ENCODE measurements around the gene STAC2. TPM values are rescaled to one million over a fixed set of nuclear protein-coding genes. Genes with fewer than 3 reads are reported as not detected.

Gene STAC2
- total RNA-seq, 1 experiment from 2014 or later: not detected

- no peak for DNase-seq
- H3K9me3 ChIP-seq: no peaks in the 10 kb centered on the region
- peaks cover 7% of the 10 kb centered on the region for H3K27me3 ChIP-seq
- H3K4me3 ChIP-seq: no peak overlapping the region
- no peaks in the 10 kb centered on the region for H3K36me3 ChIP-seq
Measured at GRCh38 chr17:39221572-39221971, 4.2 kb downstream of the STAC2 start.

DNA sequence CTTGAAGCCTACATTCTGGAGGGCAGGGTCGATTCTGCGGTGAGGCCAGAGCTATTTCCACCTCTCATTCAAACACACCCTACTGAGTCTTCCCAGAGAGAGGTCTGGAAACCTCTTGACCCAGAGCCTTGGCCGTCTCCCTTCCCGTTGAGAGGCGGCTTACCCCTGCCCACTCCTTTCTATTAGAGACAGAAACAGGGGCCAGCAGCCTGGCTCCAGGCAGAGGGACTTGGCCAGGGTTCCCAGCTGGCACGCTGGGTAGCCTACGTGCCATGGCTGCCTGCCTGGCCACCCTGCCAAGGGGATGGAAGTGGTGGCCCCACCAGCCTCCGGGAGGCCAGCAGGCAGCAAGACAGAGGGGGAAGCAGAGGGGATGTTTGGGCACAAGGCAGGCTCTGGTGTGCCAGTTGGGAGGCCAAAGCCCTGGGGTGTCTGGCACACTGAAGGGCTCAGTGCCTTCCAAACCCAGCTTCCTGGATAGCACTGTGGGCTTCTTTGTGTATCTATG is 6.0 kb downstream of the STAC2 start:
- Histone ChIP-seq H3K4me3 (no peak overlapping the region), H3K27me3 (no peaks in the 10 kb centered on the region), H3K36me3 (no peaks in the 10 kb centered on the region), H3K9me3 (no peaks in the 10 kb centered on the region)
- peak; percentile 99 for DNase-seq

GRCh38 chr17:39218906-39219305 is 6.8 kb downstream of the STAC2 start:
- no peak for DNase-seq
- Histone ChIP-seq H3K4me3 (no peak overlapping the region), H3K27me3 (no peaks in the 10 kb centered on the region), H3K9me3 (no peaks in the 10 kb centered on the region), H3K36me3 (no peaks in the 10 kb centered on the region)

DNA sequence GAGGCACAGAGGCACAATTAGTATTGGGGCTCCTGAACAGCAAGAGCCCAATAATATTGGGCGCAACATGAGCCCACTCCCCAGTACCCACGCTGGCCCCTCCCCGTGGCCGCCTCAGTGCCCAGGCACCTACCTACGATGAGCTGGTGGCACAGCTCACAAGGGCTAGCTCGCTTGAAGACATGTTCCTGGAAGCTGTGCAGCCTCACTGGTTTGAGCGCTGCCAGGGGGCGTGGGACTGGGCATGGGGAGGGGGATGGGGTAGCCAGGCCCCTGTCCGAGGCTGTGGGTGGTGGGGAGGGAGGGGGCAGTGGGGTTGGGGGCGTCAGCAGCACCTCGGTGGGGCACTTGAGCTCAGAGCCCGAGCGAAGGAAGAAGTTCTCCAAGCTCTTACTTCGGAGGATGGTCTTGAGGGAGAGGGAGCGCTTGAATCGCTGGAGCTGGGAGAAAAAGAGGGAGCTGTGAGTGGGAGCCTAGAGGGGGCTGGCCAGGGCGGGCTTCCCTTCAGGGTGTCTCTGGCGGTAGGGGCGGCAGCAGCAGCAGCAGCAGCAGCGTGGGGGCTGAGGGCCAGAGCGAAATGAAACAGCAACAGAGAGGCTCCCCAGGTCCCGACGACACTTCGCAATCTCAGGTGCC is 7.9 kb downstream of the STAC2 start:
- H3K4me3 ChIP-seq: no peak overlapping the region
- no peaks in the 10 kb centered on the region for H3K9me3 ChIP-seq
- no peaks in the 10 kb centered on the region for H3K36me3 ChIP-seq
- DNase-seq: no peak
- no peaks in the 10 kb centered on the region for H3K27me3 ChIP-seq

DNA sequence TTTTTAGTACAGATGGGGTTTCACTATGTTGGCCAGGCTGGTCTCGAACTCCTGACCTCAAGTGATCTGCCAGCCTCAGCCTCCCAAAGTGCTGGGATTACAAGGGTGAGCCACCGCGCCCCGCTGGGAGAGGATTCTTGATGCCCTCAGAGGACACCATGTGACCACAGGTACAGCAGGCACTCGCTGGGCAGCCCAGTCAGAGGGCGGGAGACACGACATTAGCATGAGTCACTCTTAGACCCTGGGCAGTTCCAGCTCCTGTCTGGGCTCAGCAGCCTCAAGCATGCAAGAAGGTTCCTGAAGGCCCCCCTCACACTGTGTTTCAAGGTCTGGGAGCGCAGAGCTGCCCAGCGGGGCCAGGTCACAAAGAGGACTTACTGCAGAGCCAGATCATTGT is 11.9 kb downstream of the STAC2 start:
- DNase-seq: peak; percentile 75
- H3K4me3 ChIP-seq: no peak overlapping the region
- no peaks in the 10 kb centered on the region for H3K27me3 ChIP-seq
- H3K36me3 ChIP-seq: no peaks in the 10 kb centered on the region
- H3K9me3 ChIP-seq: no peaks in the 10 kb centered on the region

DNA sequence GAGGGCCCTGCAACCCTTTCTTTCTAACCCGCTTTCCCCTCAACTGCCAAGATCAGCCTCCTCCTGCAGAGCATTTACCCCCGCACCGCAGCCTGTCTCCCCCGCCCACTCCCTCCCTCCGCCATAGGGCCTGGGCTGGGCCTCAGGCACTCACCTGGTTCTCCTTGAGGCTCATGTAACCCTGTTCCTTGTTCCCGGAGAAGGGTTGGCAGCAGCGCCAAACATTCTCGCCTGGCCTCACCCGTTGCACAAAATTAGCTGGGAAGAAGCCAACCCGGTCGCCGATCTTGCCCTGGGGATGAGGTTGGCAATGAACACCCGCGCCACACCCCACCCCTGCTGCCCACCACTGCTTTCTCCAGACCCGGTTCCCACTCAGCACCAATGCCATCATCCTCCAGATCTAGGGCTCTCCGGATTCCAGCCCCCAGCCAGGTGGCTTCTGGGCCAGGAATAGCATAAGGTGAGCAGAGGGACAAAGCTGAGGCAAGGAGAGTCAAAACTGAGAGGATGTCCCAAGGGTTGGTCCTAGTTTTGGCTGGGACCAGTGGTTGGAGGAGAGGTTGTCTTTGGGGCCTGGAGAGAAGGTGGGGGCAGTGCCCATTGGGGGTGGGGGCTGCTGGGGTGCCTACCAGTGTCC is 12.8 kb downstream of the STAC2 start:
- no peaks in the 10 kb centered on the region for H3K27me3 ChIP-seq
- H3K9me3 ChIP-seq: no peaks in the 10 kb centered on the region
- H3K36me3 ChIP-seq: no peaks in the 10 kb centered on the region
- no peak for DNase-seq
- no peak overlapping the region for H3K4me3 ChIP-seq

DNA sequence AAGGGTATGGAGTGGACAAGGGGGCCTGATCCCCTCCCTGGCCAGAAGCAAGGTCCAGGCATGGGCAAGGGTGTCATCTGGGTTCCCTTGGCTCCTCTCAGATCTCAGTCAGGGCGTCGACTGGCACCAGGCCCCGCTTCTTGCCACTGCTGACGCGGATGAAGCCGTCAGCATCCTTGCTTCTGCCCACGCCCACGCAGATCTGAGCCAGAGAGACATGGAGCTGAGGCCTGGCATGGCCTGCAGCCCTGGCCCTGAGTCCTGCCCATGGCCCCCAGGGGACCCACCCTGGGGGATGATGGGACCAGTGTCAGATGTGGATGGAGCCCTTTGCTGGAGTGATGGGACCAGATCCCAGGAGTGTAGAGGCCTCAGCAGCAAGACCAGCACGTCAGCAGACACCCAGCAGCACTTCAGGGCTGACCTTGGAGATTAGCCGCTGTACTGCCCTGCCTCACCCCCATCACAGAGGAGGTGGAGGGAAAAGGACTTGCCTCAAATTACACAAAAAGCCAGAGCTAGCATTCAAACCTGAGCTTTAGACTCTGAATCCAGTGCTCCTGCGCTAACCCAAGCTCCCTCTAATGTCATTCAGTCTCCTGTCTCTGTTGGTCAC is 13.4 kb downstream of the STAC2 start:
- no peaks in the 10 kb centered on the region for H3K27me3 ChIP-seq
- no peak for DNase-seq
- no peaks in the 10 kb centered on the region for H3K36me3 ChIP-seq

DNA sequence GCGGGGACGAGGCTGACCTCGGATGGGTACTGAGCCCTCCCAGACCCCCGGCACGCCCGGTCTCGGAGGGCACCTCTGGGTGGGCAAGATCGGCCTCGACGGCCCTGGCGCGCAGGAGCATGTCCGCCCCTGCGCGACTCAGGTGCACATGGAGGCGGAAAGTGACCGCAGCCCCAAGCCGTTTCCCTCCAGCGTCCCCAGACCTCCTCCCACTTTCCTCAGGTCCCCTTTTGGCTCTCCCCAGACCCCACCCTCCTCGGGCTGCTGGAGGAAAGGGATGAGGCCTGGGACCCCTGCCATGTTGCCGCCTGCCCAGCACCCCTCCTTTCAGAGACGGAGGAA is 15.7 kb downstream of the STAC2 start:
- no peak for DNase-seq
- no peaks in the 10 kb centered on the region for H3K9me3 ChIP-seq
- H3K36me3 ChIP-seq: peaks cover 2% of the 10 kb centered on the region
- H3K27me3 ChIP-seq: no peaks in the 10 kb centered on the region
- H3K4me3 ChIP-seq: no peak overlapping the region

More for the DNA sequence above, 13.4 kb downstream of the STAC2 start:
- Histone ChIP-seq H3K4me3 (no peak overlapping the region), H3K9me3 (no peaks in the 10 kb centered on the region)

DNA sequence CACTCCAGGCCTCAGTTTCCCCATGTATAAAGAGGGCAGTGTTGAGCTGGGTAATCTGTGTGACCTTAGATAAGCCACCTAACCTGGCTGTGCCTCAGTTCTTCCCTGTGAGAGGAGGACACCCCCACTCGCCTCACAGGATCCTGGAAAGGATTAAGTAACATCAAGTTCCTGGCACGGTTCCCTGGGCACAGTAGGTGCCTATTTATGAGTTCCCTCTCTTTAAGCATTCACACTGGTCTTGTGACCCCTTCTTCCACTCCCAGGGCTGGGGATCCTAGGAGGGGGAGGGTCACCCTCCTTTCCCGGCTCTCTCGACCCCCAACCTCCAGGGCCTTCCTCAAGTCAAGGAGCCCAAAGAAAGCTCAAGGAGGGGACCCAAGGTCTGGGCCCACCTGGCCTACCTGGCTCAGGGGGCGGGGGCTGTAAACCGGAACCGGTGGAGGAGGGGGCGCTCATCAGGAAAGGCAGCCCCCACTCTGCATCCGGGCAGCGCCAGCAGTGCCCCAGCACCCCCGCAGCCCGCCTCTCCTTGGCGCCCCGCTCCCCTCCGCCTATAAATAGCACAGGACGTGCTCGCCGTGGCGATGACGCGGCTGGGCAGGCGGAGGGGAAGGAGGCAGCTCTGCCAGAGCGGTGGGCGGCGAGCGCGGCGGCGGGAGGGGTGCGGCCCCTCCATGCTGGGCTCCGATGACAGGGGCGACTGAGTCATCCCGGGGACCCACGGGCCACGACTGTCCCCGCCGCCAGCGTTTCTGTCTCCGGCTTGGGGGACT is 16.2 kb downstream of the STAC2 start:
- peak; percentile 69 for DNase-seq
- Histone ChIP-seq H3K36me3 (peaks cover 7% of the 10 kb centered on the region), H3K27me3 (no peaks in the 10 kb centered on the region), H3K9me3 (no peaks in the 10 kb centered on the region), H3K4me3 (no peak overlapping the region)

DNA sequence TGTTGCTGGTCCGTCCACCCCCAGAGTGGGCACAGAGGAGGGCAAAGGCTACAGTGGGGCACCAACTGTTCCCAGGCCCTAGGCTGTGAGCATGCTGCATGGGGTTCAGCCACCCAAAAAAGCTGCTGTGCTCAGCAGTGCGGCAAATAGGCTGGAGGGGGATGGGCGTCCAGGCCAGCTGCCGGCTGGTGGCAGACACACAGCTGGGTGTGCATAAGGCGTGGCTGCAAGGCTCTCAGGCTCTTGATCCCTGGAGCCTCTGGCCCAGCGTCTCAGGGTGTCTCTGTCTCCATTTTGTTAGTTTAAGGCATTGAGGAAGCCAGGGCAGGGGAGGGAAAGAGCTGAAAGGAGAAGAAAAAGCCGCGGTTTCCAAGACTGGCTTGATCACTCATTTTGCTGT is 16.9 kb downstream of the STAC2 start:
- DNase-seq: no peak
- H3K27me3 ChIP-seq: no peaks in the 10 kb centered on the region
- peaks cover 13% of the 10 kb centered on the region for H3K36me3 ChIP-seq
- H3K4me3 ChIP-seq: no peak overlapping the region
- H3K9me3 ChIP-seq: no peaks in the 10 kb centered on the region

- Histone ChIP-seq H3K27me3 (no peaks in the 10 kb centered on the region), H3K9me3 (no peaks in the 10 kb centered on the region), H3K36me3 (peaks cover 21% of the 10 kb centered on the region), H3K4me3 (no peak overlapping the region)
- DNase-seq: no peak
Measured at GRCh38 chr17:39208136-39208535, 17.6 kb downstream of the STAC2 start.

GRCh38 chr17:39205112-39205526 is 20.6 kb downstream of the STAC2 start:
- Histone ChIP-seq H3K36me3 (peaks cover 51% of the 10 kb centered on the region), H3K9me3 (no peaks in the 10 kb centered on the region), H3K27me3 (no peaks in the 10 kb centered on the region), H3K4me3 (no peak overlapping the region)
- DNase-seq: no peak

GRCh38 chr17:39204245-39204644 is 21.5 kb downstream of the STAC2 start:
- Histone ChIP-seq H3K27me3 (no peaks in the 10 kb centered on the region), H3K9me3 (no peaks in the 10 kb centered on the region), H3K36me3 (peaks cover 51% of the 10 kb centered on the region), H3K4me3 (no peak overlapping the region)
- DNase-seq: no peak

DNA sequence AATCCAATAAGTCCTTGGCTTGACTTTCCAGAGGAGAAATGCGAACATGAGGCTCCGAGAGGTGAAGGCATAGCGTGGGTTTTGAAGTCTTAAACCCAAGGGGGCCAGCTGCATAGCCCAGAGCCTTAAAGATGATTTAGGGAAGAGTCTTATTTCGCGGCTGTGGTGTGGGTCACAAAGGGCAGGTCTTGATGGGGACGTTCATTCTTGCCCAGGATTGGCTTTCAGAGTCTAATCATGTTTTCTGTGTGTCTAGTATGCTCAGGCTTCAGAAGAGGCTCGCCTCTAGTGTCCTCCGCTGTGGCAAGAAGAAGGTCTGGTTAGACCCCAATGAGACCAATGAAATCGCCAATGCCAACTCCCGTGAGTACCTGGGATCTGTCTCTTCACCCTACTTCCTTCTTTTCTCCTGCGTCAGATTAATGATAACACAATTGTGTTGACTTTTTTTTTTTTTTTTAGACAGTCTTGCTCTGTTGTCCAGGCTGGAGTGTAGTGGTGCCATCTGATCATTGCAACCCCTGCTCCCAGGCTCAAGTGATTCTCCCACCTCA is 24.7 kb downstream of the STAC2 start:
- peak overlapping the region; percentile 81 for H3K4me3 ChIP-seq
- DNase-seq: no peak
- H3K36me3 ChIP-seq: peaks cover 51% of the 10 kb centered on the region
- H3K27me3 ChIP-seq: no peaks in the 10 kb centered on the region
- H3K9me3 ChIP-seq: no peaks in the 10 kb centered on the region

GRCh38 chr17:39200070-39200879 is 25.5 kb downstream of the STAC2 start, which contains the start of gene RPL19:
Gene RPL19, plus strand, starts transcription at chr17:39200283. Its CDS starts 62 bp downstream, at chr17:39200345.
- H3K4me3 ChIP-seq: peak within 1 kb of the TSS; percentile 81
- peaks cover 51% of the 10 kb centered on the region for H3K36me3 ChIP-seq
- H3K27me3 ChIP-seq: no peaks in the 10 kb centered on the region
- no peaks in the 10 kb centered on the region for H3K9me3 ChIP-seq
- DNase-seq: peak; percentile 74

DNA sequence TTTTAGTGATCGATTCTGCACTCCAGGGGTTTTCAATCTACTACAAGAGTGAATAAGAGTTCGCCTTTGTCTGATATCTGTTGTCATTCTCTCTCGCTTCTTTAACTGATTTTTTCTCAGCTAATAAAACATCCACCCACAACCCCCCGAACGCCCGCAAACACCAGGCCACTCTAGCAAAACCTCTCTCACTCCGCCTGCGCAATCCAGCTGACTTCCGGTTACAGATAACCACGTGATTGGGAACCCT is 26.0 kb downstream of the STAC2 start:
- no peaks in the 10 kb centered on the region for H3K9me3 ChIP-seq
- H3K27me3 ChIP-seq: no peaks in the 10 kb centered on the region
- H3K36me3 ChIP-seq: peaks cover 46% of the 10 kb centered on the region
- peak; percentile 92 for DNase-seq
- peak overlapping the region; percentile 81 for H3K4me3 ChIP-seq

Data from MG63 (cell line).